Lower lobe of right lung (tissue), 2 donors: ENCODE results near the gene SLC35F3. TPM values are rescaled to one million over a fixed set of nuclear protein-coding genes. Genes with fewer than 3 reads are reported as not detected.

Experiments used
- ATAC-seq, 2 donors: fragments of 200-7000 bp; cut with Tn5 transposase; one replicate each; pipeline ENCODE4 v1.9.1; 2020 to 2022; ENCODE audit warnings: mild to moderate bottlenecking in 2 of 2, moderate library complexity in 2 of 2
- DNase-seq: peaks from one replicate; pipeline ENCODE4 v3.0.0-alpha.2; 2020
- H3K27ac ChIP-seq: fragments of 200-600 bp; one replicate; pipeline ENCODE4 v1.8.0; 2022
- H3K27me3 ChIP-seq: fragments of 200-600 bp; one replicate; pipeline ENCODE4 v1.8.0; 2022; ENCODE audit warnings: low read depth
- H3K36me3 ChIP-seq: fragments of 200-600 bp; one replicate; pipeline ENCODE4 v1.8.0; 2022; ENCODE audit warnings: mild to moderate bottlenecking
- H3K4me1 ChIP-seq: fragments of 200-600 bp; one replicate; pipeline ENCODE4 v1.8.0; 2022
- H3K4me3 ChIP-seq: fragments of 200-600 bp; one replicate; pipeline ENCODE4 v1.8.0; 2022; ENCODE audit warnings: mild to moderate bottlenecking
- H3K9me3 ChIP-seq: fragments of 200-600 bp; one replicate; pipeline ENCODE4 v1.8.0; 2022
- CTCF ChIP-seq: fragments of 200-600 bp; IDR thresholded peaks from one replicate; pipeline ENCODE4 v1.8.0; 2022; ENCODE audit warnings: antibody characterized with exemption, mild to moderate bottlenecking
- intact Hi-C: fragments of 100-400 bp; cut with DNase I; formaldehyde crosslinking; loops from one replicate; pipeline ENCODE4 v1.11.0; 2022
- total RNA-seq: library from RNA; stranded (reverse); fragmentation: NEBNext Ultra II Directional; extraction: Animal tissue kit (Norgen Biotek cat#: 25700); gene quantifications from one replicate; pipeline ENCODE4 v1.2.1, GENCODE V29; 2021
- donor health status: DM: no; HTN: yes; CAD: no; lungs with severe emphysema.

Gene SLC35F3
- total RNA-seq, 1 donor from 2014 or later = 0.41 TPM

DNA sequence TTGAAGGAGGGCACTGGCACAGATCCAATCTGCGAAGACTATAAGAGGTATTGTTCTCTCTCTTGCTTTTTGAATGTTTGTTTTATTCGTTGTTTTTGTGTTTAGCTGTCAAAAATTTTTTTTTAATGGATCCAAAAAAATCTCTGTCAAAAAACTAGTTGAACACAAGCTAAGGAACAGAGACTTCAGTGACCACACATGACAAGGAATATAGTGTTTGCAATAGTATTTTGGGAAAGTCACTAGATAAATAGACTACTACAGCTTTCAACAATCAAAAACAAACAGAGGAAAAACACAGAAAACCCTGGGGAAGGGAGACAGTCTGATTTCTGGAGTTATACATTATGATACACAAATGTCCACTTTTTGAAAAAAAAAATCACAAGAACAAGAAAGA lies 431.9 kb downstream of the SLC35F3 start:
- intact Hi-C loops = no loop called here
- no peak overlapping the region for H3K27ac ChIP-seq
- no peaks in the 10 kb centered on the region for H3K27me3 ChIP-seq
- no peak overlapping the region for H3K4me3 ChIP-seq
- DNase-seq (no peak), ATAC-seq (no peak)
- peaks cover 24% of the 10 kb centered on the region for H3K9me3 ChIP-seq
- no peaks in the 10 kb centered on the region for H3K36me3 ChIP-seq
- TF ChIP-seq CTCF = no peak
- no peaks in the 10 kb centered on the region for H3K4me1 ChIP-seq

GRCh38 chr1:234337233-234337632 lies 432.8 kb downstream of the SLC35F3 start:
- ATAC-seq (no peak), DNase-seq (no peak)
- intact Hi-C loops = no loop called here
- no peaks in the 10 kb centered on the region for H3K36me3 ChIP-seq
- no peak for TF ChIP-seq CTCF
- peaks cover 24% of the 10 kb centered on the region for H3K9me3 ChIP-seq
- H3K4me3 ChIP-seq = no peak overlapping the region
- no peaks in the 10 kb centered on the region for H3K4me1 ChIP-seq
- no peaks in the 10 kb centered on the region for H3K27me3 ChIP-seq
- H3K27ac ChIP-seq = no peak overlapping the region

- DNase-seq = no peak
- Histone ChIP-seq H3K4me3 (no peak overlapping the region), H3K4me1 (no peaks in the 10 kb centered on the region), H3K9me3 (peaks cover 24% of the 10 kb centered on the region), H3K36me3 (no peaks in the 10 kb centered on the region), H3K27me3 (no peaks in the 10 kb centered on the region), H3K27ac (no peak overlapping the region)
- intact Hi-C loops = no loop called here
- no peak for ATAC-seq
- no peak for TF ChIP-seq CTCF
Measured at GRCh38 chr1:234340528-234340927, 436.1 kb downstream of the SLC35F3 start.

- H3K4me3 ChIP-seq = no peak overlapping the region
- no peaks in the 10 kb centered on the region for H3K4me1 ChIP-seq
- no peaks in the 10 kb centered on the region for H3K27me3 ChIP-seq
- H3K27ac ChIP-seq = no peak overlapping the region
- H3K9me3 ChIP-seq = peaks cover 15% of the 10 kb centered on the region
- intact Hi-C loops = no loop called here
- DNase-seq (no peak), ATAC-seq (no peak)
- no peaks in the 10 kb centered on the region for H3K36me3 ChIP-seq
- TF ChIP-seq CTCF = no peak
Measured at GRCh38 chr1:234342774-234343173, 438.3 kb downstream of the SLC35F3 start.

- DNase-seq (no peak), ATAC-seq (no peak)
- Histone ChIP-seq H3K27ac (no peak overlapping the region), H3K27me3 (peaks cover 6% of the 10 kb centered on the region), H3K9me3 (peaks cover 5% of the 10 kb centered on the region), H3K36me3 (no peaks in the 10 kb centered on the region), H3K4me3 (no peak overlapping the region), H3K4me1 (no peaks in the 10 kb centered on the region)
- intact Hi-C loops = no loop called here
- TF ChIP-seq CTCF = no peak
Measured at GRCh38 chr1:234345237-234345636, 440.8 kb downstream of the SLC35F3 start.

DNA sequence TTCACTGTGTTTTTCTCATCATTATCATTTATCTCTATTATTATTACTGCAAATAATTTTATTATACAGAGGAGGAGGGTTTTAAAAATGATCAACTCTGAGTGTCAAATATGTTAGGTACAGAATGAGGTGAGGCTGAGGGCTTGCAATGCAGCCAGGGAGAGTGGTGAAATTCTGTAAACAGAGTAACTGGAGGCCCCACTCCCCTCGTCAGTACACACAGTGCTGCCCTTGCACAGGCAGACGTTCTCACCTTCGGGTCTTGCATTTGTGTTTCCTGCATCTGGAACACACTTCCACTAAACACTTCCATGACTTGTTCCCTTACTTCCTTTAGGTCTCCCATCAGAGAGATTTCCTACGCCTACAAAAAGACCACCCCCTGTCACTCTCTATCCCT lies 444.5 kb downstream of the SLC35F3 start:
- no peak for TF ChIP-seq CTCF

More for the DNA sequence above, 444.5 kb downstream of the SLC35F3 start:
- H3K9me3 ChIP-seq = no peaks in the 10 kb centered on the region
- no peak overlapping the region for H3K27ac ChIP-seq
- peaks cover 13% of the 10 kb centered on the region for H3K27me3 ChIP-seq
- no peaks in the 10 kb centered on the region for H3K36me3 ChIP-seq
- no peaks in the 10 kb centered on the region for H3K4me1 ChIP-seq
- DNase-seq (no peak), ATAC-seq (no peak)
- intact Hi-C loops = no loop called here
- H3K4me3 ChIP-seq = no peak overlapping the region
